Astrocyte (in vitro differentiated cells and primary cell): ENCODE measurements around the gene PACRGL. TPM values are rescaled to one million over a fixed set of nuclear protein-coding genes. Genes with fewer than 3 reads are reported as not detected.
"Not testable (repeated sequence)": the region's sequence is repeated elsewhere in the genome, so short reads cannot be mapped to it uniquely, and the experiment has no call there.

Experiments
- DNase-seq: peaks from one replicate; pipeline ENCODE4 v3.0.0-alpha.2; 2010; ENCODE audit warnings: low read depth
- FAIRE-seq: peaks from 2 replicates; lab custom pipeline; 2011; peaks lifted over from hg19 to GRCh38; lab: Jason Lieb, UNC
- H2AFZ ChIP-seq: 2 replicates; pipeline ENCODE4 v1.6.0; 2012; ENCODE audit warnings: low read depth, low read length, inconsistent platforms
- H3K27ac ChIP-seq: 2 replicates; pipeline ENCODE4 v1.5.1; 2011; ENCODE audit warnings: low read depth, low read length, inconsistent platforms
- H3K27me3 ChIP-seq: 2 replicates; pipeline ENCODE4 v1.6.0; 2011; ENCODE audit warnings: low read length, inconsistent platforms; ENCODE audit not compliant: insufficient read depth
- H3K36me3 ChIP-seq: 2 replicates; pipeline ENCODE4 v1.5.1; 2011; ENCODE audit warnings: low read length, inconsistent platforms; ENCODE audit not compliant: insufficient read depth
- H3K4me1 ChIP-seq: 2 replicates; pipeline ENCODE4 v1.5.1; 2011; ENCODE audit warnings: low read length, inconsistent platforms; ENCODE audit not compliant: insufficient read depth
- H3K4me2 ChIP-seq: 2 replicates; pipeline ENCODE4 v1.6.0; 2012; ENCODE audit warnings: low read length, inconsistent platforms
- H3K4me3 ChIP-seq: 2 replicates; pipeline ENCODE4 v1.5.1; 2011; ENCODE audit warnings: low read depth, mild to moderate bottlenecking, low read length, inconsistent platforms; ENCODE audit not compliant: insufficient read depth
- H3K79me2 ChIP-seq: 2 replicates; pipeline ENCODE4 v1.6.0; 2012; ENCODE audit warnings: mild to moderate bottlenecking, low read length, inconsistent platforms; ENCODE audit not compliant: insufficient read depth
- H3K9ac ChIP-seq: 2 replicates; pipeline ENCODE4 v1.6.0; 2012; ENCODE audit warnings: mild to moderate bottlenecking, low read length, inconsistent platforms
- H3K9me3 ChIP-seq: 2 replicates; pipeline ENCODE4 v1.5.1; 2012; ENCODE audit warnings: low read depth, mild to moderate bottlenecking, low read length, inconsistent platforms; ENCODE audit not compliant: insufficient read depth
- H4K20me1 ChIP-seq: 2 replicates; pipeline ENCODE4 v1.6.0; 2012; ENCODE audit warnings: low read length, inconsistent platforms; ENCODE audit not compliant: insufficient read depth
- H3K27ac Mint-ChIP-seq: one replicate; pipeline ENCODE4 v1.8.0; 2021; ENCODE audit warnings: mild to moderate bottlenecking, mixed read lengths; ENCODE audit not compliant: unreplicated experiment
- H3K27me3 Mint-ChIP-seq: one replicate; pipeline ENCODE4 v1.8.0; 2021; ENCODE audit warnings: low read depth, mixed read lengths; ENCODE audit not compliant: unreplicated experiment
- H3K36me3 Mint-ChIP-seq: one replicate; pipeline ENCODE4 v1.8.0; 2021; ENCODE audit warnings: low read depth, mixed read lengths; ENCODE audit not compliant: unreplicated experiment
- H3K4me1 Mint-ChIP-seq: one replicate; pipeline ENCODE4 v1.8.0; 2021; ENCODE audit warnings: low read depth, mixed read lengths; ENCODE audit not compliant: unreplicated experiment
- H3K4me3 Mint-ChIP-seq: one replicate; pipeline ENCODE4 v1.8.0; 2021; ENCODE audit warnings: mild to moderate bottlenecking, moderate library complexity, mixed read lengths; ENCODE audit not compliant: unreplicated experiment
- H3K9me3 Mint-ChIP-seq: one replicate; pipeline ENCODE4 v1.8.0; 2021; ENCODE audit warnings: mild to moderate bottlenecking, mixed read lengths; ENCODE audit not compliant: unreplicated experiment
- CTCF ChIP-seq: IDR thresholded peaks from 2 replicates; pipeline ENCODE4 v1.5.1; 2011; ENCODE audit warnings: low read depth, mild to moderate bottlenecking, inconsistent platforms, low read length, moderate library complexity; ENCODE audit not compliant: insufficient read depth
- EZH2 ChIP-seq: IDR thresholded peaks from 2 replicates; pipeline ENCODE4 v1.6.1; 2012; ENCODE audit warnings: mild to moderate bottlenecking, low read length, inconsistent platforms; ENCODE audit not compliant: insufficient read depth
- total RNA-seq: library from RNA; stranded (reverse); gene quantifications from 2 replicates; pipeline ENCODE4 v1.2.1, GENCODE V29; 2021

PACRGL gene
- total RNA-seq, 1 donor from 2014 or later: 12.3 TPM

DNA sequence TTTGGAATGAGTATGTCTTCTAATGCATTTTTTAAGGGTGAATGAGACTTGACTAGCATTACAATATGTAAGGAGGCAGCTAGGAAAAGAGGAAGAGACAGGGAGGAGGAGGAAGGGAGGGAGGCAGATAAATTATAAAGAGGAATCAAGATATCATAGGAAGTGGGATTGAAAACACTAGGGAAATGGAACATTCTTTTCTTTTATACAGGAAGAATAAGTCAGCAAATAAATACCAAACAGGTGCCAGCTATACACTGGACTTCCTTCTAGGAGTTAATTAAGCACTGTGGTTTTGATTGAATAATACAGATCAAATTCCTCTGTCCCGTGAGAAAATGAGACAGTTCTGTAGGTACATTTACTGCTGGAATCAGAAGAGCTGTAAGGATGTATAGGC, 78.6 kb downstream of the PACRGL start:
- no peak overlapping the region for H3K27ac ChIP-seq
- no peaks in the 10 kb centered on the region for H3K9me3 ChIP-seq
- Mint-ChIP-seq H3K9me3 (peaks cover 13% of the 10 kb centered on the region), H3K4me1 (no peaks in the 10 kb centered on the region), H3K36me3 (peaks cover 4% of the 10 kb centered on the region), H3K27me3 (no peaks in the 10 kb centered on the region), H3K27ac (no peak overlapping the region), H3K4me3 (no peak overlapping the region)
- no peaks in the 10 kb centered on the region for H3K4me1 ChIP-seq
- no peak overlapping the region for H3K4me3 ChIP-seq
- H4K20me1 ChIP-seq: no peaks in the 10 kb centered on the region
- FAIRE-seq (no peak), DNase-seq (no peak)
- H3K27me3 ChIP-seq: no peaks in the 10 kb centered on the region
- H3K79me2 ChIP-seq: no peaks in the 10 kb centered on the region
- H3K4me2 ChIP-seq: no peak overlapping the region
- no peak overlapping the region for H2AFZ ChIP-seq
- no peaks in the 10 kb centered on the region for H3K36me3 ChIP-seq
- TF ChIP-seq CTCF (no peak), EZH2 (no peak)
- no peak overlapping the region for H3K9ac ChIP-seq

- not testable (repeated sequence) for H3K36me3 Mint-ChIP-seq, H2AFZ ChIP-seq
These were observed 82.9 kb downstream of the PACRGL start for GRCh38 chr4:20783134-20783533.

GRCh38 chr4:20787940-20788665, 87.8 kb downstream of the PACRGL start:
- H2AFZ ChIP-seq: no peak overlapping the region
- H4K20me1 ChIP-seq: no peaks in the 10 kb centered on the region
- no peak overlapping the region for H3K27ac ChIP-seq
- Mint-ChIP-seq H3K4me1 (no peaks in the 10 kb centered on the region), H3K27ac (no peak overlapping the region), H3K27me3 (no peaks in the 10 kb centered on the region), H3K4me3 (no peak overlapping the region), H3K9me3 (peaks cover 2% of the 10 kb centered on the region), H3K36me3 (no peaks in the 10 kb centered on the region)
- no peaks in the 10 kb centered on the region for H3K27me3 ChIP-seq
- H3K4me2 ChIP-seq: no peak overlapping the region
- H3K36me3 ChIP-seq: no peaks in the 10 kb centered on the region
- TF ChIP-seq CTCF: no peak
- no peak for TF ChIP-seq EZH2
- FAIRE-seq (no peak), DNase-seq (no peak)
- no peaks in the 10 kb centered on the region for H3K9me3 ChIP-seq
- no peaks in the 10 kb centered on the region for H3K4me1 ChIP-seq
- H3K4me3 ChIP-seq: no peak overlapping the region
- H3K9ac ChIP-seq: no peak overlapping the region
- H3K79me2 ChIP-seq: no peaks in the 10 kb centered on the region

More at GRCh38 chr4:20783134-20783533, 82.9 kb downstream of the PACRGL start:
- H3K9me3 ChIP-seq, H3K4me1 ChIP-seq, H3K27me3 ChIP-seq, H3K4me3 Mint-ChIP-seq, H3K9ac ChIP-seq, H3K27ac ChIP-seq, H3K79me2 ChIP-seq, H3K4me3 ChIP-seq, H3K27ac Mint-ChIP-seq, H3K36me3 ChIP-seq, DNase-seq, H3K27me3 Mint-ChIP-seq, H3K4me2 ChIP-seq, FAIRE-seq, H4K20me1 ChIP-seq, H3K4me1 Mint-ChIP-seq: not testable (repeated sequence)
- H3K9me3 Mint-ChIP-seq: peaks cover 13% of the 10 kb centered on the region
